Measurements from ENCODE around the gene SLC7A5.
"Not testable (repeated sequence)": the region's sequence is repeated elsewhere in the genome, so short reads cannot be mapped to it uniquely, and the experiment has no call there.

SLC7A5 gene

DNA sequence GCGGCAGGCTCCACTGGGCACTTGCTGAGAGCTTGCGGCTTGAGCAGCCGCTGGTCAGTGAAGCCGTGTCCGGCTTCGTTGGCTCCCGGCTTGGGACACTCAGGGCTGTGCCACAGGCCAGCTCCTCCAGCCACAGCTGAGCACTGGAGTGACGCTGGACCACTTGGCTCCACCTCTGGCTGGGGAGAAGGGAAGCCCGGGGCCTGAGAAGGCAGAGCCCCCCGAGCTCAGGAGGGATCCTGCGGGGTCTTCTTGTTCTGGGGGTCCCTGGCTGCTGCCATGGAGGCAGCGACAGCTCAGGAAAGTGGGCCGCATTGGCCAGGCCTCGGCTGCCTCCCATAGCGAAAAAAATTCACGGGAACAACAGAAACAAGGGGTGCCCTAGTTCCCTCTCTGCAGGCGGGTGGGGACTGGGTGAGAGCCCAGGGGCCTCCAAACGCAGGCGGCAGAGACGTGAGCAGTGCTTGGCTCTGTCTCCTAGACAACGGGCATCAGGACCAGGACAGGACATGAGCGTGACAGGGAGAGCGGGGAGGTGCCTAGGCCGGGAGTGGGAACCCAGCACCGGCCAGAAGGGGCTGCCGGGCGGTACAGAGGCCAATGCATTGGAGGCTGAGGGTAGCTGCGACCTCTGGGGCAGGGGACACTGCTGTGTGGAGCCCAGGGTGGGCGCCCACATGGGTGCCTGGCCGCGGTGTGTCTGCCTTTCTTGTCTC is 37.7 kb downstream of the SLC7A5 start:
- DNase-seq, result no peak

- DNase-seq, result no peak
Measured at GRCh38 chr16:87830673-87831420, 38.5 kb downstream of the SLC7A5 start.

DNA sequence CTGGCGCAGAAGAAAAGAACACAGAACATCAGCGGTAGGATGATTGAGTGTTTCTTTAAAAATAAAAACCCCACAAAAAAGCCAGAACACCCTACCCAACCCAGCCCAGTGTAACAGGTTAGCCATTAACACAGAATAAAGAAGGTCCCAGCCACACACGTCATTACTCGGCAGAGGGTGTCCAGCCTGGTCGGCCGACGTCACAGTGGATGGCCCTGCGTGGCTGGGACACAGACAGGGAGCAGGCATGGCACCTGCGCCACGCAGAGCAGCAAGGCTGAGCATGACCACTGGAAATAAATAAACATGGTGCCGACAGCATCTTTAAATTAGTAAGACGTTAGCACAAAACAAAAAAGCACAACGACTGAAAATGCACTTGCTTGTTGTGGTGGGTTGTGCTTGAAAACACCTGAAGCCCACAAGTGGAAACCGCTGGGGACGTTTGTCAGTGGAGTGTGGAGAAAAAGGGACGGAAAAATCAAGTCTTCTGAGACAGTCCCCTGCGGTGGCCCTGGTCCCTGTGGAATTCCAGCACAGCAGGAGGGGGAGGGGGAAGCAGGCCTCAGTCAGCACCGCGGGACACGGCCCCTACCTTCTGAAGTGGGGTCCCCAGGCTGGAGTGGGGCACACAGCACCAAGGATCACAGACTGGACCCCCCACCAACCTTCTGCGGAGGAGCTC is 39.2 kb downstream of the SLC7A5 start:
- no peak for DNase-seq

GRCh38 chr16:87829622-87829980 is 39.7 kb downstream of the SLC7A5 start:
- no peak for DNase-seq

DNA sequence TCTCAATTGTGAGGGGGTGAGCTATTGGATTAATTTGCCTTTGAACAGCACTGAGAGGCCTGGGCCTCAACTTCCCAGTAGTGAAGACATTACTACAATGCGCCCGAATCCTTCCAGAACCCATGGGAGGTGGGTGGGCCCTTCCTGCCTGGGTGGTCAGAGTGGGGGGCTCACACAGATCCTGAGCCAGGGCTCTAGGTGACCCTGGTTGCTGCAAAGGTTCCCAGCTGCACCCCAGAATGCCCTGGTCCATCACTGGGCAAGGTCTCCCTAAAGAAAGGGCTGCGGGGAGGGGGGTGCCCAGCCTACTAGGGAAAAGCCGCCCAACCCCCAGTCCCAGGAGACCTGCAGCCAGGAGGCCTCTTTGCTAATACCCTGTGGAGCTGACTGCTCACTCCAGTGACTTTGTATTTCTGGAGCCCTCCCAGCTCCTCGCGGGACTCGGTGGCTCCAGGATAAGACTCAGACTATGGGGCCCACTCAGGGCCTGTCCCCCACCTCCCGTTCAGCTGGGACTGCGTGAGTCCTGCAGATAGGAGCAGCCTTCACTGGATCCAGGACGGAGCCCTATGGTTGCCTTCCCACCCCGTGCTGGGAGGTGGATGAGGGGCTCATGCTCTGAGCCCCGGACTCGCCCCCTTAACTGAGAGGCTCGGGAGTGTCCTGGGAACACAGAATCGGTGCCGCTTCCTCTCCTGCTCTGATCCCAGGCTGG is 40.2 kb downstream of the SLC7A5 start:
- no peak for DNase-seq

DNA sequence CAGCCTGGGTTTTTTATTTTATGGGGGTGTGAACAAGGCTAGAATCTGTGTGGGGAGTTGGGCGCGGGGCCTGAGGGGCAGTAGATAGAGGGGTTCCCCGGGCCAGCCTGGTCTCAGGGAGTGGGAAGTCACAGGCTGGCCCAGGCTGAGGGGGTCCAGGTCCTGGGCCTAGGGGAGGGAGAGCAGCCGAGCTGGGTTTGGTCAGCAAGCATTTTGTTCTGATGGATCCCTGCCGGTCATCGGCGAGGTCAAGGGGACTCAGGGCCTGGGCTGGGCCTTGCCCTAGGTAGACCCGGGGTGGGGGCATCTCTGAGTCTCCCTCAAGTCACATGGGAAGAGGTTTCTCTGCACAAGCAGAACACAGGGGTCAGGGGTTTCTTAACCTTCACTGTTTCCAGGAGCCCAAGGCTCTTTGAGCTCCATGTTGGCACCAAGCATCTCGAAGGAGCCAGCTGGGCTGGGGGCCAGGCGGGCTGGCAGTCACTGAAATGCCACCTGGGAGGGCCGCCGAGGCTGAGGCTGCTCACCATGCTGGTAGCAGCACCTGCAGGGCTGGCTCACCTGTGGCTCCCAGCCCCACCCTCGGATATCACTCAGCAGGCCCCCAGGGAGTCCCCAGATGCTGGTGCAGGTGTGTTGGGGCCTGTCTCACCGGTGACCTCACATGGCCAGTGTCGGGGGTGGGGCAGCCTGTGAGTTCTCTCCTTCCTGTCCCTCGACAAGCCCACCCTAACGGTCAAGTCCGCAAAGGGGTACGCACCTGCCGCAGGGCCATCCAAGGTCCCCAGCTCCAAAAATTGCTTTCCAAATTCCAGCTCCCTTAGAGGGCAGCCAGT is 41.0 kb downstream of the SLC7A5 start:
- DNase-seq, result no peak

GRCh38 chr16:87827588-87827915 is 41.8 kb downstream of the SLC7A5 start:
- not testable (repeated sequence) for DNase-seq

- no peak for DNase-seq
Measured at GRCh38 chr16:87826798-87827587, 42.3 kb downstream of the SLC7A5 start.

DNA sequence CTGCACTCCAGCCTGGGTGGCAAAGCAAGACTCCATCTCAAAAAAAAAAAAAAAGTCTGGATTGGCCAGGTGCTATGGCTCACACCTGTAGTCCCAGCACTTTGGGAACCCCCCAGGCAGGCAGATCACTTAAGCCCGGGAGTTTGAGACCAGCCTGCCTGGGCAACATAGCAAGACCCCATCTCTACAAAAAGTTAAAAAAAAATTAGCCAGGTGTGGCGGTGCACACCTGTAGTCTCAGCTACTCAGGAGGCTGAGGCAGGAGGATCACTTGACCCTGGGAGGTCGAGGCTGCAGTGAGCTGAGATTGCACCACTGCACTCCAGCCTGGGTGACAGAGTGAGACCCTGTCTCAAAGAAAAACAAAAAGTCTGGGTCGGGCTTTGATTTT is 42.9 kb downstream of the SLC7A5 start:
- DNase-seq, result not testable (repeated sequence)

DNA sequence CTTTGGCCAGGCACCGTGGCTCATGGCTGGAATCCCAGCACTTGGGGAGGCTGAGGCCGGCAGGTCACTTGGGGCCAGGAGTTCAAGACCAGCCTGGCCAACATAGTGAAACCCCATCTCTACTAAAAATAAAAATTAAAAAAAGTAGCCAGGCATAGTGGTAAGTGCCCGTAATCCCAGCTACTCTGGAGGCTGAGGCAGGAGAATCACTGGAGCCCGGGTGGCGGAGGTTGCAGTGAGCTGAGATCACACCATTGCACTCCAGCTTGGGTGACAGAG is 43.5 kb downstream of the SLC7A5 start:
- DNase-seq, result not testable (repeated sequence)

GRCh38 chr16:87824991-87825841 is 44.1 kb downstream of the SLC7A5 start:
- DNase-seq, result no peak

- DNase-seq, result no peak
Measured at GRCh38 chr16:87824016-87824990, 45.0 kb downstream of the SLC7A5 start.

- no peak for DNase-seq
Measured at GRCh38 chr16:87823181-87823929, 46.0 kb downstream of the SLC7A5 start.

DNA sequence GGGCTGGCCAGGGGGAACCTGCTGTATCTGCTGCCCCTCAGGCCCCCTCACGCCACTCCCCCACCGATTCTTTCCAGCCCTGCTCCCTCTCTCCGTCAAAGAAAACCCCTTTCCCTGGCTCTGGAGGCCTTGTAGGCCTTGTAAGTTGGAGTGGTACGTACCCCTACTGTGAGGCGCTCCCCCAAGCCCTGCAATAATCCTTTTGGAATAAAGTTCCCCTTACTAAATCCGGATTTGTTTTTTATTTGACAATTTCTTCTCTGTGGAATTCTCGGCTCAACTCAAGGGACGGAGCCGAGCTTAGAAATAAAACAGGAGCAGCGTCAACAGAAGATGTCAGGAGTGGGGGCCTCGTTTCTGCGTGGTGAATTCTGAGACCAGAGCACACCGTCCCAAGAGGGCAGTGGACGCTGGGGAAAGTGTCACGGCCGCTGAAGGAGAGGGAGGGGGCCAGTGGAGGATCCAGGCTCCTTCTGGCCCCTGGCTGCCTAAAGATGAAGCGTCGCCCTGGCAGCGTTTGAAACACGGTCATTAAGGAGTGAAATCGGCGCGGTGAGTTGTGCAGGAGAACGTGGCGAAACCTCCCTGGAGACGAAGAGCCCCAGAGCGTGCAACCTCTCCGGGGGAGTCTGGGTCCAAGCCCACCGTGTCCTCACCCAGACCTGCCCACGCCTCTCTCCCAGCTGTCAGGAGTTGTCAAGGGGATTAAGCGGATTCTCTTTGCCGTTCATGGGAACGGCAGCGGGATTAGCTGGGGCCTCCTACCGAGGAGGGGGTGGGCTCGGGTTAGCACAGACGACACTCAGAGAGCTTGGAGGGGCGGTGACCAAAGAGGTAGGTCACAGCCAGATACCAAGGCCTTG is 47.0 kb downstream of the SLC7A5 start:
- DNase-seq, result no peak

DNA sequence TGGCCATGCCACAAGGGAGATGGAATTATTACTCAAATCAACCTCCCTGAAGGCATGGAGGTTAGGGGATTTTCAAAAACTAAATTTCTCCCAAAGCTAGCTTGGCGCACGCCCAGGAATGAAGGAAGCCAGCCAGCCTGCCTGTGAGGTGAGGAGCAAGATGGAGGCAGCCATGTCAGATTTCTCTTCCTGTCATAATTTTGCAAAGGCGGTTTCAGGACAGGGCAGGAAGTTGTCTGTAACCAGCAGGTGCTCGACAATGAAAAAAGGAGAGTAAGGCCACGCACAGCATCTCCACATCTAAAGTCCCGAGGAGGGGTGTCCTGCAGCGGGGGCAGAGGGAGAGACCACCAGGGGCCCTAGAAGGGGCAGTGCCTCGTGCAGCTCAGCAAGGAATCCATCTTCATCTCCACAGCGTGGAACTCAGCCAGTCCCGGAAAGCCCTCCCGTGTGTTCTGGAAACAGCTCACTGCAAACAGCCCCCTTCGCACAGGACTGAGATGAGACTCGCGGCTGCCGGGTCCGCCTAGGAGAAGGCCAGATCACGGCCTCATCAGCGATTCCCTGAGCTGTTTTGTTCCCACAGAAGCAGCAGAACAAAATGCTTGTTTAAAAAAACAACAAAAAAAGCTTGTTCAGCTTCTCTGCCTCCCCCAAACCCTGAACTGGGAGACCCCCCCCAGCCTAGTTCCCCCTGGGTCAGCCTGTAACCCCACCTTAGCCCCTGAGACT is 47.8 kb downstream of the SLC7A5 start:
- DNase-seq, result no peak

DNA sequence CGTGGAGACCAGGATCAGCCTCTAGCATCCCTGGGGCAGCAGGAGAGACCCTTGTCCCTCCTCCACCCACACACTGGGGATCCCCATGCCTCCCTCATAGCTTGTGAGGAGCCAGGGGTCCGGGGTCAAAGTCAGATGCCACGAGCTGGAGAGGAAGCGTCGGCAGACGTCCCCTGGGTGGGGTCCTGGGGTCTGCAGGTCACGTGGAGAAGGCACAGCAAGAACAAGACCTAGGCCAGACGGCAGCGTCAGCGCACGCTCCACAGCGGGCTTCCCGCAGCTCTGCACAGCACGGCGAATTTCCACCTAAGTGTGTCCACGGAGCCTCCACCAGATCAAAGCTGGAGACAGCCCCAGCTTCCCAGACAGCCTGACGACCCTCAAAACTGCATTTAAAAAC is 49.3 kb downstream of the SLC7A5 start:
- DNase-seq, result no peak

GRCh38 chr16:87819282-87819681 is 50.0 kb downstream of the SLC7A5 start:
- no peak for DNase-seq
